ENCODE measurements around the gene H3-3A. TPM values are rescaled to one million over a fixed set of nuclear protein-coding genes. Genes with fewer than 3 reads are reported as not detected.
A peak's percentile ranks its signal among the peaks of the same experiment; 100 is the strongest.

The H3-3A gene
- total and polyA plus RNA-seq, 9 donors, result 266 to 590 (median 447) TPM

- H3K27me3 ChIP-seq, result no peaks in the 10 kb centered on the region
- peaks cover 8% of the 10 kb centered on the region for H3K4me1 ChIP-seq (ENCODE audit: insufficient read depth)
- no peaks in the 10 kb centered on the region for H3K36me3 ChIP-seq
- H3K27ac ChIP-seq, result no peak overlapping the region
- intact Hi-C loops (cut with DNase I), result no loop called here
- no peak for DNase-seq
- 71 to 92% (median 86%) methylated on average over 6 of the region's 6 CpGs for WGBS, 3 donors
- no peak overlapping the region for H3K4me3 ChIP-seq
- TF ChIP-seq POLR2A (IDR thresholded peaks at IDR 0.05), result no peak
- TF ChIP-seq EP300 (IDR thresholded peaks at IDR 0.05), result no peak
- no peak for TF ChIP-seq CTCF (IDR thresholded peaks at IDR 0.05)
- no peaks in the 10 kb centered on the region for H3K9me3 ChIP-seq
Measured at GRCh38 chr1:226046240-226046639, 16.3 kb upstream of the H3-3A start.

DNA sequence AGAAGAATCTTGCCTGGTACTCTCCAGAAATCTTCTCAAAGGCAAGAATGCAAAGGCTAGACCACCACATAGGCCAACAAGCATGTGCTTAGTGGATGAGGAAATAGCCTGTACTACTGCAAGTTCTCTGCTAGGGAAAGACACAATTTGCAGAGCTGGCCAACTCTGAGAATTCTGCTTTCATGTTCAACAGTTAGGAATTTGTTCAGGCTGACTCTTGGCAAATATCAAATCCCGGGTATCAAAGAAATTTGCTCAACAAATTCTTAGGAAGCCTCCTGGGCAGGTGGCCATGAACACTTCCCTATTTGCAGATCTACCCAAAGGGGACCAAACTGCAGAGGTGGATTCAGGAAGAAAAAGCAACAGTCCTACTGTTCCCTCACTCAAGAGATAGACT lies 15.0 kb upstream of the H3-3A start:
- peak in 2 of 5 donors; percentile 58 to 61 for DNase-seq
- 0 to 9% (median 6%) methylated on average over 1 of the region's 1 CpG for WGBS, 3 donors
- Histone ChIP-seq H3K4me1 (ENCODE audit: insufficient read depth) (peaks cover 8% of the 10 kb centered on the region), H3K4me3 (no peak overlapping the region), H3K27me3 (no peaks in the 10 kb centered on the region), H3K27ac (no peak overlapping the region), H3K9me3 (no peaks in the 10 kb centered on the region), H3K36me3 (no peaks in the 10 kb centered on the region)
- TF ChIP-seq CTCF (IDR thresholded peaks at IDR 0.05), result no peak
- TF ChIP-seq POLR2A (IDR thresholded peaks at IDR 0.05), result no peak
- no peak for TF ChIP-seq EP300 (IDR thresholded peaks at IDR 0.05)
- intact Hi-C loops (cut with DNase I), result no loop called here

- TF ChIP-seq CTCF (IDR thresholded peaks at IDR 0.05), result no peak
- TF ChIP-seq EP300 (IDR thresholded peaks at IDR 0.05), result no peak
- TF ChIP-seq POLR2A (IDR thresholded peaks at IDR 0.05), result no peak
- 80 to 84% (median 82%) methylated on average over 1 of the region's 1 CpG for WGBS, 3 donors
- no peak for DNase-seq
- Histone ChIP-seq H3K4me1 (ENCODE audit: insufficient read depth) (peaks cover 8% of the 10 kb centered on the region), H3K27me3 (no peaks in the 10 kb centered on the region), H3K27ac (no peak overlapping the region), H3K9me3 (no peaks in the 10 kb centered on the region), H3K4me3 (no peak overlapping the region), H3K36me3 (no peaks in the 10 kb centered on the region)
- intact Hi-C loops (cut with DNase I), result no loop called here
Measured at GRCh38 chr1:226048886-226049285, 13.6 kb upstream of the H3-3A start.

DNA sequence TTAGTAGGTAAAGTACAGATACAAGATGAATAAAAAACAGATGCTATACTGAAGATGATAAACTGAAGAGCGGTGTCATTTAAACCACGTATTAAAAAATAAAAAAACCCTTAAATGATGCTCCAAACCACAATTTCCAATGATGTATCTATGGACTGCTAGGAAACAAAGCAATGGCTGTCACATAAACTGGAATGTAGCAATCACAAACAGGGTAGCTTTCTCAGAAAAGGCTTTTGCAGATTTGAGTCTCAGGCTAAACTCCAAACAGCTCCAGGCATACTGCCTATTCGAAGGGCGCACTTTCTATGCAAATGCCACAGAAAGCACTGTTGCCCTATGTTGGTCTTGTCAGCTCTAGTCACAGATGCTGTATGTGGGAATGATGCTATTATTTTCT lies 12.4 kb upstream of the H3-3A start:
- TF ChIP-seq EP300 (IDR thresholded peaks at IDR 0.05), result no peak
- TF ChIP-seq POLR2A (IDR thresholded peaks at IDR 0.05), result no peak
- TF ChIP-seq CTCF (IDR thresholded peaks at IDR 0.05), result no peak
- Histone ChIP-seq H3K27ac (no peak overlapping the region), H3K4me1 (ENCODE audit: insufficient read depth) (peaks cover 10% of the 10 kb centered on the region), H3K4me3 (no peak overlapping the region), H3K36me3 (no peaks in the 10 kb centered on the region), H3K9me3 (no peaks in the 10 kb centered on the region), H3K27me3 (no peaks in the 10 kb centered on the region)
- 89 to 96% (median 95%) methylated on average over 4 of the region's 4 CpGs for WGBS, 3 donors
- no peak for DNase-seq
- intact Hi-C loops (cut with DNase I), result no loop called here

GRCh38 chr1:226051365-226051764 lies 11.2 kb upstream of the H3-3A start:
- Histone ChIP-seq H3K9me3 (no peaks in the 10 kb centered on the region), H3K4me3 (no peak overlapping the region), H3K4me1 (ENCODE audit: insufficient read depth) (peaks cover 10% of the 10 kb centered on the region), H3K27me3 (no peaks in the 10 kb centered on the region), H3K36me3 (no peaks in the 10 kb centered on the region), H3K27ac (no peak overlapping the region)
- TF ChIP-seq EP300 (IDR thresholded peaks at IDR 0.05) (no peak), CTCF (IDR thresholded peaks at IDR 0.05) (no peak)
- WGBS, 3 donors, result 92 to 98% (median 94%) methylated on average over 2 of the region's 2 CpGs
- intact Hi-C loops (cut with DNase I), result no loop called here
- DNase-seq, result no peak
